PC-3 (cell line): ENCODE measurements around the gene TTC23L. TPM values are rescaled to one million over a fixed set of nuclear protein-coding genes. Genes with fewer than 3 reads are reported as not detected.

Experiments
- ATAC-seq: fragments of 200-7000 bp; cut with Tn5 transposase; 2 replicates; pipeline ENCODE4 v1.9.1; 2020; ENCODE audit warnings: mild to moderate bottlenecking, moderate library complexity
- BruUV-seq: library from RNA; stranded (reverse); fragments of 400-500 nt; replicated peaks from 2 replicates; lab custom pipeline; 2021; lab: Mats Ljungman, UMichigan
- CTCF ChIA-PET: fragments of 300-600 bp; sonication (Branson Sonifier 250); formaldehyde crosslinking; loops from one replicate; lab custom pipeline; 2022; ENCODE audit warnings: antibody characterized with exemption; lab: Charles Lee
- POLR2A ChIA-PET: fragments of 300-600 bp; sonication (Branson Sonifier 250); formaldehyde crosslinking; loops from one replicate; lab custom pipeline; 2022; ENCODE audit warnings: antibody characterized with exemption; ENCODE audit not compliant: unreplicated experiment; lab: Charles Lee
- DNase-seq: peaks from one replicate; pipeline ENCODE4 v3.0.0-alpha.2; 2015
- H2AFZ ChIP-seq: fragments of 300-600 bp; sonication (generic); 2 replicates; pipeline ENCODE4 v1.6.0; 2016; ENCODE audit warnings: antibody characterized with exemption, low read length
- H3F3A ChIP-seq: fragments of 300-600 bp; sonication (generic); one replicate; pipeline ENCODE4 v1.6.0; 2017; ENCODE audit warnings: antibody characterized with exemption, low read length, control low read depth, mild to moderate bottlenecking; ENCODE audit not compliant: unreplicated experiment
- H3K27ac ChIP-seq: fragments of 300-600 bp; sonication (generic); 2 replicates; pipeline ENCODE4 v1.5.1; 2016; ENCODE audit warnings: mild to moderate bottlenecking, low read length
- H3K27me3 ChIP-seq: fragments of 300-600 bp; sonication (generic); 2 replicates; pipeline ENCODE4 v1.6.1; 2016; ENCODE audit warnings: low read length, mixed read lengths
- H3K36me3 ChIP-seq: fragments of 300-600 bp; sonication (generic); 2 replicates; pipeline ENCODE4 v1.6.1; 2016; ENCODE audit warnings: low read depth, mixed run types, low read length, mixed read lengths
- H3K4me1 ChIP-seq: fragments of 300-600 bp; sonication (generic); 2 replicates; pipeline ENCODE4 v1.5.1; 2016; ENCODE audit warnings: low read length; ENCODE audit not compliant: insufficient read depth
- H3K4me2 ChIP-seq: fragments of 300-600 bp; sonication (generic); 2 replicates; pipeline ENCODE4 v1.6.0; 2016; ENCODE audit warnings: low read length
- H3K4me3 ChIP-seq: fragments of 300-600 bp; sonication (generic); 2 replicates; pipeline ENCODE4 v1.5.1; 2016; ENCODE audit warnings: mild to moderate bottlenecking, low read length, mixed read lengths
- H3K79me2 ChIP-seq: fragments of 300-600 bp; sonication (generic); 2 replicates; pipeline ENCODE4 v1.6.1; 2017; ENCODE audit warnings: low read length, mixed read lengths
- H3K9ac ChIP-seq: fragments of 300-600 bp; sonication (generic); 2 replicates; pipeline ENCODE4 v1.6.0; 2016; ENCODE audit warnings: mild to moderate bottlenecking, low read length
- H3K9me2 ChIP-seq: fragments of 300-600 bp; sonication (generic); replicated peaks from 2 replicates; pipeline ENCODE4 v1.6.1; 2016; ENCODE audit warnings: mixed run types, low read length, mixed read lengths
- H3K9me3 ChIP-seq: fragments of 300-600 bp; sonication (generic); 2 replicates; pipeline ENCODE4 v1.6.1; 2016; ENCODE audit warnings: low read length, mixed read lengths
- H4K20me1 ChIP-seq: fragments of 300-600 bp; sonication (generic); 2 replicates; pipeline ENCODE4 v1.6.1; 2016; ENCODE audit warnings: low read length, mixed read lengths
- CTCF ChIP-seq: fragments of 300-600 bp; sonication (generic); conservative IDR thresholded peaks from 2 replicates; pipeline ENCODE4 v1.5.1; 2017; ENCODE audit warnings: antibody characterized with exemption, low read depth, mild to moderate bottlenecking, low read length
- EZH2 ChIP-seq: fragments of 300-600 bp; sonication (generic); IDR thresholded peaks from one replicate; pipeline ENCODE4 v1.6.1; 2017; ENCODE audit warnings: antibody characterized with exemption, mild to moderate bottlenecking, low read length; ENCODE audit not compliant: unreplicated experiment
- EZH2phosphoT487 ChIP-seq: fragments of 300-600 bp; sonication (generic); IDR thresholded peaks from 2 replicates; pipeline ENCODE4 v1.6.1; 2018; ENCODE audit warnings: mild to moderate bottlenecking, antibody characterized with exemption, low read length, borderline replicate concordance
- intact Hi-C: fragments of 100-400 bp; cut with micrococcal nuclease; formaldehyde crosslinking; loops from 2 replicates; pipeline ENCODE4 v1.9.0; 2023
- total RNA-seq: library from RNA; depleted of rRNA; stranded (reverse); fragments of >200 nt; gene quantifications from 2 replicates; pipeline ENCODE4 v1.2.3, GENCODE V29; 2014

The TTC23L gene
- total RNA-seq, 1 experiment from 2014 or later = 0.84 TPM

- DNase-seq (no peak), ATAC-seq (no peak)
- Histone ChIP-seq H4K20me1 (peaks cover 27% of the 10 kb centered on the region), H3F3A (peaks cover 23% of the 10 kb centered on the region), H3K4me1 (peaks cover 35% of the 10 kb centered on the region), H3K4me3 (no peak overlapping the region), H3K27me3 (no peaks in the 10 kb centered on the region), H3K27ac (no peak overlapping the region), H3K79me2 (peaks cover 47% of the 10 kb centered on the region), H3K9me2 (no peaks in the 10 kb centered on the region), H3K9ac (no peak overlapping the region), H3K36me3 (peaks cover 37% of the 10 kb centered on the region), H2AFZ (no peak overlapping the region), H3K4me2 (no peak overlapping the region), H3K9me3 (no peaks in the 10 kb centered on the region)
- ChIA-PET CTCF (no interaction called here), POLR2A (no interaction called here)
- TF ChIP-seq CTCF (no peak), EZH2phosphoT487 (no peak), EZH2 (no peak)
- BruUV-seq = no TSS peak
- intact Hi-C loops = no loop called here
Observed at GRCh38 chr5:34927785-34928184, 88.8 kb downstream of the TTC23L start.

DNA sequence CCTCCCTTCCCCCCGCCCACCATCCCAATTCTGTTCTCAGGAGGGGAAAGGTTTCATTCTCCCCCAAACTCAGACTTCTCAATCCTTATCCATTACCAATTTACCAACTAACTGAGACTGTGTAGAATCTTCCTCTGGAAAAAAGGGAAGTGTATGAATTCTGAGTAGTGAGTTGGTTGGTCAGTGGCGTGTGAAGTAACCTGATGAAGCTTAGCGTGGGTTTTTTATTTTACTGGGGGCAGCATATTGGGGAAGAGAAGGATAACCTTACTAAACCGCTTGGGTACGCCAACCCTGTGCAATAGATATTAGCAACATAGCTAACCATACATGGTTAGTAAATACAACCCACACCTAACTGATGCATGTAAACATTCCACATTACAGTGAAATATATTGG is 89.3 kb downstream of the TTC23L start:
- peaks cover 30% of the 10 kb centered on the region for H3K4me1 ChIP-seq
- H3K9me3 ChIP-seq = no peaks in the 10 kb centered on the region
- CTCF ChIA-PET = no interaction called here
- no peaks in the 10 kb centered on the region for H3K27me3 ChIP-seq
- H3F3A ChIP-seq = peaks cover 19% of the 10 kb centered on the region
- no peaks in the 10 kb centered on the region for H3K9me2 ChIP-seq
- peaks cover 33% of the 10 kb centered on the region for H3K36me3 ChIP-seq
- no peak overlapping the region for H2AFZ ChIP-seq
- DNase-seq (no peak), ATAC-seq (no peak)
- peaks cover 26% of the 10 kb centered on the region for H4K20me1 ChIP-seq
- no peak for TF ChIP-seq EZH2phosphoT487
- no peak for TF ChIP-seq EZH2
- no peak for TF ChIP-seq CTCF
- H3K27ac ChIP-seq = no peak overlapping the region
- H3K4me3 ChIP-seq = no peak overlapping the region
- no peak overlapping the region for H3K9ac ChIP-seq
- POLR2A ChIA-PET = no interaction called here
- intact Hi-C loops = no loop called here
- no TSS peak for BruUV-seq
- peak overlapping the region; percentile 80; the same call in 1 of the 2 replicates for H3K4me2 ChIP-seq
- H3K79me2 ChIP-seq = peaks cover 52% of the 10 kb centered on the region

DNA sequence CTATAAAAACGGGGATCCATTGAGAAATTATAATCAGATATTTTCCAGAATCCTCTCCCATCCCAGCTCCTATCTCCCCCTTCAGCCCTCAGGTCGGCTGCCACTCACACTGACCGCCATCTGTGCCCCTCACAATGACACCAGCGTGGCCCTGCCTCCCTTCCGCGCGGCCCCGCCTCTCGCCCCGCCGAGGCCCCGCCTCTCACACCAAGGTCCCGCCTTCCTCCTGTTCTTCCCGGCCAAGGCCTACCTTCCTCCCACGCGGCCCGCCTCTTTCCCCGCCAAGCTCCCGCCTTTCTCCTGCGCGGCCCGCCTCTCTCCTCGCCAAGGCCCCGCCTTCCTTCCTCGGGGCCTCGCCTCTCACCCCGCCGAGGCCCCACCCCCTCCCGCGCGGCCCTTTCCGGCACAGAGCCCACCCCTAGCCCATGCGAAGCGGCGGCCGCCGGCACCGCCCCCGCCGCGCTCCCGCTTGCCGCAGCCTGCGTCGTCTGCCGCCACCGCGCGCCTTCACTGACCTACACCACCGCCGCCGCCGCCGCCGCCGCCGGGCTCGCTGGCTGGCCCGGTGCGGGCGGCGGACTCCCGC is 90.3 kb downstream of the TTC23L start, which contains the start of gene DNAJC21:
Gene DNAJC21 (plus strand): TSS at position 426 of the 586 bp plus-strand sequence. CDS start 261 bp downstream, outside the sequence.
- ATAC-seq (peak; percentile 87), DNase-seq (peak; percentile 97)
- Histone ChIP-seq H3K27me3 (no peaks in the 10 kb centered on the region), H3K9me2 (no peaks in the 10 kb centered on the region), H2AFZ (peak within 1 kb of the TSS; percentile 97), H3K4me2 (peak within 1 kb of the TSS; percentile 92), H3K4me3 (peak within 1 kb of the TSS; percentile 91), H3K79me2 (peaks cover 56% of the 10 kb centered on the region), H3K9me3 (no peaks in the 10 kb centered on the region), H3K9ac (peak within 1 kb of the TSS; percentile 76), H3K36me3 (peaks cover 28% of the 10 kb centered on the region), H3F3A (peaks cover 14% of the 10 kb centered on the region), H3K27ac (peak within 1 kb of the TSS; percentile 48), H4K20me1 (peaks cover 19% of the 10 kb centered on the region), H3K4me1 (peaks cover 21% of the 10 kb centered on the region)
- no TSS peak for BruUV-seq
- intact Hi-C loops = no loop called here
- CTCF ChIA-PET = interaction anchor here (0.5 to 1.2 kb wide), 2 partner anchors 74 to 142 kb away, joined by 3 to 4 read pairs; no protein-coding TSS in a partner anchor
- POLR2A ChIA-PET = interaction anchor here (0.6 to 0.8 kb wide), 4 partner anchors 11 to 75 kb away, joined by 3 to 4 read pairs (median 4); no protein-coding TSS in a partner anchor
- TF ChIP-seq EZH2 = no peak
- no peak for TF ChIP-seq CTCF
- no peak for TF ChIP-seq EZH2phosphoT487
